ENCODE results near the gene DSG4.

The DSG4 gene

GRCh38 chr18:31440787-31441186, 64.2 kb downstream of the DSG4 start:
- DNase-seq, result no peak
- no peaks in the 10 kb centered on the region for H3K4me1 ChIP-seq (ENCODE audit: low read length)
- no peak overlapping the region for H2AFZ ChIP-seq (ENCODE audit: low read length)
- H3K4me2 ChIP-seq (ENCODE audit: low read depth, low read length), result no peak overlapping the region
- no peaks in the 10 kb centered on the region; the same call in 1 of the 2 replicates for H3F3A ChIP-seq (ENCODE audit: insufficient read depth, low read length)
- H3K27me3 ChIP-seq (replicated peaks; ENCODE audit: insufficient read depth, low read length), result no peaks in the 10 kb centered on the region
- no peaks in the 10 kb centered on the region for H3K9me2 ChIP-seq (replicated peaks; ENCODE audit: insufficient read depth, low read length)
- no peaks in the 10 kb centered on the region for H4K20me1 ChIP-seq (ENCODE audit: insufficient read depth, low read length)
- no peaks in the 10 kb centered on the region for H3K36me3 ChIP-seq (replicated peaks; ENCODE audit: insufficient read depth, low read length)
- no peak overlapping the region for H3K4me3 ChIP-seq (ENCODE audit: low read length)
- H3K79me2 ChIP-seq (ENCODE audit: low read length), result no peaks in the 10 kb centered on the region
- no peak overlapping the region for H3K9ac ChIP-seq (ENCODE audit: low read length)
- TF ChIP-seq EZH2phosphoT487 (IDR thresholded peaks at IDR 0.05; ENCODE audit: low read length) (no peak), CTCF (IDR thresholded peaks at IDR 0.05; ENCODE audit: low read length) (no peak), EZH2 (optimal IDR thresholded peaks at IDR 0.05; ENCODE audit: low read depth, low read length) (no peak)
- no peak overlapping the region for H3K27ac ChIP-seq (ENCODE audit: low read length)
- H3K9me3 ChIP-seq (replicated peaks; ENCODE audit: insufficient read depth, low read length), result no peaks in the 10 kb centered on the region

- no peaks in the 10 kb centered on the region for H3K4me1 ChIP-seq (ENCODE audit: low read length)
- H3K4me3 ChIP-seq (ENCODE audit: low read length), result no peak overlapping the region
- H2AFZ ChIP-seq (ENCODE audit: low read length), result no peak overlapping the region
- H3K9ac ChIP-seq (ENCODE audit: low read length), result no peak overlapping the region
- no peak for DNase-seq
- H3K79me2 ChIP-seq (ENCODE audit: low read length), result no peaks in the 10 kb centered on the region
- no peak overlapping the region for H3K27ac ChIP-seq (ENCODE audit: low read length)
- no peaks in the 10 kb centered on the region for H3K27me3 ChIP-seq (replicated peaks; ENCODE audit: insufficient read depth, low read length)
- TF ChIP-seq EZH2 (optimal IDR thresholded peaks at IDR 0.05; ENCODE audit: low read depth, low read length) (no peak), CTCF (IDR thresholded peaks at IDR 0.05; ENCODE audit: low read length) (no peak), EZH2phosphoT487 (IDR thresholded peaks at IDR 0.05; ENCODE audit: low read length) (no peak)
- H4K20me1 ChIP-seq (ENCODE audit: insufficient read depth, low read length), result no peaks in the 10 kb centered on the region
- H3K4me2 ChIP-seq (ENCODE audit: low read depth, low read length), result no peak overlapping the region
- no peaks in the 10 kb centered on the region for H3K9me3 ChIP-seq (replicated peaks; ENCODE audit: insufficient read depth, low read length)
- H3K9me2 ChIP-seq (replicated peaks; ENCODE audit: insufficient read depth, low read length), result no peaks in the 10 kb centered on the region
- H3K36me3 ChIP-seq (replicated peaks; ENCODE audit: insufficient read depth, low read length), result no peaks in the 10 kb centered on the region
- H3F3A ChIP-seq (ENCODE audit: insufficient read depth, low read length), result no peaks in the 10 kb centered on the region; the same call in 1 of the 2 replicates
Observed at GRCh38 chr18:31441493-31441892, 64.9 kb downstream of the DSG4 start.

GRCh38 chr18:31444142-31444541, 67.6 kb downstream of the DSG4 start:
- no peak overlapping the region for H3K9ac ChIP-seq (ENCODE audit: low read length)
- no peak overlapping the region for H3K4me3 ChIP-seq (ENCODE audit: low read length)
- TF ChIP-seq EZH2 (optimal IDR thresholded peaks at IDR 0.05; ENCODE audit: low read depth, low read length), result no peak
- TF ChIP-seq EZH2phosphoT487 (IDR thresholded peaks at IDR 0.05; ENCODE audit: low read length), result no peak
- no peak for TF ChIP-seq CTCF (IDR thresholded peaks at IDR 0.05; ENCODE audit: low read length)
- H3K4me1 ChIP-seq (ENCODE audit: low read length), result no peaks in the 10 kb centered on the region
- no peak overlapping the region for H3K27ac ChIP-seq (ENCODE audit: low read length)
- no peaks in the 10 kb centered on the region for H3F3A ChIP-seq (ENCODE audit: insufficient read depth, low read length)
- no peak overlapping the region for H3K4me2 ChIP-seq (ENCODE audit: low read depth, low read length)
- H3K27me3 ChIP-seq (replicated peaks; ENCODE audit: insufficient read depth, low read length), result no peaks in the 10 kb centered on the region
- no peaks in the 10 kb centered on the region for H3K9me3 ChIP-seq (replicated peaks; ENCODE audit: insufficient read depth, low read length)
- DNase-seq, result no peak
- H2AFZ ChIP-seq (ENCODE audit: low read length), result no peak overlapping the region
- H3K36me3 ChIP-seq (replicated peaks; ENCODE audit: insufficient read depth, low read length), result no peaks in the 10 kb centered on the region
- no peaks in the 10 kb centered on the region for H3K79me2 ChIP-seq (ENCODE audit: low read length)
- H3K9me2 ChIP-seq (replicated peaks; ENCODE audit: insufficient read depth, low read length), result no peaks in the 10 kb centered on the region
- no peaks in the 10 kb centered on the region for H4K20me1 ChIP-seq (ENCODE audit: insufficient read depth, low read length)
